Measurements from ENCODE around the gene NUP98.

Gene NUP98

DNA sequence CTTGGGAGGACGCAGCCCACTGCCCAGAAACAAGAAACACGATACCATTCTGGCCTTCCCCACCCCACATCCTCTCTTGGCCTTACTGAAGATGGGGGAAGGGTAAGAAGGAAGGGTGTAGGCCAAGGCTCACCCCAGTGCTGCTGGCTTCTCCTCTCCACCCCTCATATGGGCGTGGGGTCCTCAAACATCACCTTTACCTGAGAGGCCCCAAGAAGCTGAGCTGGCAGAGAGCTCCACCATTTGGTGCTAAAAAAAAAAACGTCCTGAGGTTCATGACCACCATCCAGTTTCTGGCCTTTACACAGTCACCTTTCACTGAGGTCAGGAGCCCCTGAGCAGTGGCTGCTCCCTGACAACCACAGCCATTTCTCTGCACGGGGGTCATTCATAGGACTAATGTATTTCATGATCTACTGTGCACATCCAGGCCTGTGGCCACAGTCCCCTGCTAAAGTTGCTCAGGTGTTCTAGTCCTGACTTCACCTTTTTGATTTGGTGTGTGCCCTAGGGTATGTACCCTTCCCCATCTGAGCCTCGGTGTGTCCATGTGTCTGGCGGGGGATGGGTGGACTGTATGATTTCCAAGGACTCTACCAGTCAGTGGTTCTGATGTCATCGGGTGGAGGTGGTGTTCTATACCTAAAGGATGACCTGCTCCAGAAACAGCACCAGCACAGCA lies 28.3 kb upstream of the NUP98 start:
- TF ChIP-seq, protein P1, sequence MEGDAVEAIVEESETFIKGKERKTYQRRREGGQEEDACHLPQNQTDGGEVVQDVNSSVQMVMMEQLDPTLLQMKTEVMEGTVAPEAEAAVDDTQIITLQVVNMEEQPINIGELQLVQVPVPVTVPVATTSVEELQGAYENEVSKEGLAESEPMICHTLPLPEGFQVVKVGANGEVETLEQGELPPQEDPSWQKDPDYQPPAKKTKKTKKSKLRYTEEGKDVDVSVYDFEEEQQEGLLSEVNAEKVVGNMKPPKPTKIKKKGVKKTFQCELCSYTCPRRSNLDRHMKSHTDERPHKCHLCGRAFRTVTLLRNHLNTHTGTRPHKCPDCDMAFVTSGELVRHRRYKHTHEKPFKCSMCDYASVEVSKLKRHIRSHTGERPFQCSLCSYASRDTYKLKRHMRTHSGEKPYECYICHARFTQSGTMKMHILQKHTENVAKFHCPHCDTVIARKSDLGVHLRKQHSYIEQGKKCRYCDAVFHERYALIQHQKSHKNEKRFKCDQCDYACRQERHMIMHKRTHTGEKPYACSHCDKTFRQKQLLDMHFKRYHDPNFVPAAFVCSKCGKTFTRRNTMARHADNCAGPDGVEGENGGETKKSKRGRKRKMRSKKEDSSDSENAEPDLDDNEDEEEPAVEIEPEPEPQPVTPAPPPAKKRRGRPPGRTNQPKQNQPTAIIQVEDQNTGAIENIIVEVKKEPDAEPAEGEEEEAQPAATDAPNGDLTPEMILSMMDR (conservative IDR thresholded peaks at IDR 0.05) = no peak

DNA sequence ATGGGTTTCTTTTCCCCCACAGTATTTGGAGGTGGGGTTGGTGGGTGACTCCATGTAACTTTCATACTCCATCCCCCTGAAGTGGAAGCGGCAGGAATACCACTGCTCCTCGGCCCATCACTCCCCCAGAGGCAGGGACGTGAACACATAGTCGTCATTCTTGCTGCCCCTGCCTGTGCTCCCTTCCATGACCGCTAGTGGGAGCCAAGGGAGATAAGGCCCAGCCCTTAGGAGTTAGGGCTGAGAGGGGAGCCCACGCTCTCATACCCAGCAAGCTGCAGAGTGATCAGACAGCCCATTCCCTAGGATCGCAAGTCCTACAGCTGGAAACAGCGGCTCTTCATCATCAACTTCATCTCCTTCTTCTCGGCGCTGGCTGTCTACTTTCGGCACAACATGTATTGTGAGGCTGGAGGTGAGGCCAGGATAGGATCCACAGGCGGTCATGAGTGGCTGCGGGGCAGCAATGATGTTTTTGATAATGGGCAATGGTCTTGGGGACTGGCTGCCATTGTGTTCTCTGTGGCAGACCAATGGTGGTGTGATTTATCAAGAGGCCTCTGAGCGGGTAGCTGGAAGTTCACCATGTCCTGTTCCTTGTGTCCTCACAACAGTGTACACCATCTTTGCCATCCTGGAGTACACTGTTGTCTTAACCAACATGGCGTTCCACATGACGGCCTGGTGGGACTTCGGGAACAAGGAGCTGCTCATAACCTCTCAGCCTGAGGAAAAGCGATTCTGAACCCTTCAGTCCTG lies 27.5 kb upstream of the NUP98 start:
- TF ChIP-seq, protein P1 (conservative IDR thresholded peaks at IDR 0.05) = no peak; the same call in 1 of the 2 replicates
- H3K27ac ChIP-seq = no peak overlapping the region

More for the DNA sequence above, 28.3 kb upstream of the NUP98 start:
- no peak overlapping the region for H3K27ac ChIP-seq

DNA sequence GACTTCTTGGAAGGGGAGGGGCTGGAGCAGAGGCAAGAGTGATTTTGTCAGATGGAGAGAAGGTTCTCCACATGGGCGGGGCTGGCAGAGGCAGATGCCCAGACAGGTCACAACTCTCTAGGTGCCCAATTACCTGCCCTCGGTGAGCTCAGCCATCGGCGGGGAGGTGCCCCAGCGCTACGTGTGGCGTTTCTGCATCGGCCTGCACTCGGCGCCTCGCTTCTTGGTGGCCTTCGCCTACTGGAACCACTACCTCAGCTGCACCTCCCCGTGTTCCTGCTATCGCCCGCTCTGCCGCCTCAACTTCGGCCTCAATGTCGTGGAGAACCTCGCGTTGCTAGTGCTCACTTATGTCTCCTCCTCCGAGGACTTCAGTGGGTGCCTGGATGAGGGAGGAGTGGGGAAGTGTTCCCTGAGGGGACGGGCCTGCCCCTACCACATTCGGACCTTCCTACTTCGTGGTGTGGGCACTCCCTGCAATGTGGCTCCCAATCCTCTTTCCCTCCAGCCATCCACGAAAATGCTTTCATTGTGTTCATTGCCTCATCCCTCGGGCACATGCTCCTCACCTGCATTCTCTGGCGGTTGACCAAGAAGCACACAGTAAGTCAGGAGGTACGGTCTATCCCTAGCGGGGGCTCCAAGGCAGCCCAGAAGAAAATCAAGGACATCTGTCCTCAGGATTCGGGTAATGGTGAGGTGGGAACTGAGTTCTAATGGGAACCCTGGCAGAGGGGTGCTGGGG lies 26.6 kb upstream of the NUP98 start:
- no peak overlapping the region for H3K27ac ChIP-seq
- TF ChIP-seq, protein P1 (conservative IDR thresholded peaks at IDR 0.05) = no peak

DNA sequence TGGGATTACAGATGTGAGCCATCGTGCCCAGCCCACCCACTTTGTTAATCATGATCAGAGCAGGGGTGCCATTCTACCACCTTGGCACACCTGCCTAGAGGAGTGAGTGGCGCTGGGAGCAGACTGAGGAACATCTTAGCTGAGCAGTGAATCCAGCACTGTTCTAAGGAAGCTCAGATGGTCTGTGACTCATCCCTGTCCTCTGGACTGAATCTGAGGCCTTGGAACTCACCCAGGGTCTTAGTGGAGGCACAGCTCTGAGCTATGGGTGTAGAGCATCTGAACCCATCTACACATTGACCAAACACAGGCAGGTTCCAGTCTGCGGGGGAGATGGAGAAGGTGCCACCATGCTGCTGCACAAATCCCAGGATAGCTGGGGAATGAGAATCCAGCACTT lies 25.9 kb upstream of the NUP98 start:
- TF ChIP-seq, protein P1 (conservative IDR thresholded peaks at IDR 0.05) = no peak
- H3K27ac ChIP-seq = no peak overlapping the region

DNA sequence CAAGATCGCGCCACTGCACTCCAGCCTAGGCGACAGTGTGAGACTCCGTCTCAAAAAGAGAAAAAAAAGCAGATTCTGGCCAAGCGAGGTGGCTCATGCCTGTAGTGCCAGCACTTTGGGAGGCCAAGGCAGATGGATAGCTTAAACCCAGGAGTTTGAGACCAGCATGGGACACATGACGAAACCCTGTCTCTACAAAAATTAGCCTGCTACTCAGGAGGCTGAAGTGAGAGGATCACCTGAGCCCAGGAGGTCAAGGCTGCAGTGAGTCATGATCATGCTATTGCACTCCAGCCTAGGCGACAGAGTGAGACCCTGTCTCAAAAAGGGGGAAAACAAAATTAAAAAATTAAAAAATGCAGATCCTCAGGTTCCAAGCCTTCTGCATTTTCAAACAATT lies 25.0 kb upstream of the NUP98 start:
- no peak overlapping the region for H3K27ac ChIP-seq
- TF ChIP-seq, protein P1 (conservative IDR thresholded peaks at IDR 0.05) = no peak

DNA sequence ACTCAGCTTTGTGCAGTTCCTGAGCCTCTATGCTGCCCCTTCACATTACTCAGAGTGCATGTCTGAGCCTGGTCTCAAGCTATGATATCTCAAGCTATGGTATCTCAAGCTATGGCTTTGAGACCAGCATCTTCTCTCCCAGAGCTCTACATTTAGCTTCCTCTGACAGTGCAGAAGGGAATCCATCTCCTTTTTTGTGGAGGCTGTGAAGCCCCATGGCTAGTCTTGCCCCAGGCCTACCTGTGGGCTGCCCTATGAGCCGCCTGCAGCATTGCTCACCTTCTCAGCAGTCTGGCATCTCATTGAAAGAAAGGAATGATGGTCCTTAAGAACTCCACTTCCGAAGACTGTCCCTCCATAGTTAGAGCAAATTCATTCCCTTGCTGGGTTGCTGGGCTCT lies 23.6 kb upstream of the NUP98 start:
- TF ChIP-seq, protein P1 (conservative IDR thresholded peaks at IDR 0.05) = no peak

DNA sequence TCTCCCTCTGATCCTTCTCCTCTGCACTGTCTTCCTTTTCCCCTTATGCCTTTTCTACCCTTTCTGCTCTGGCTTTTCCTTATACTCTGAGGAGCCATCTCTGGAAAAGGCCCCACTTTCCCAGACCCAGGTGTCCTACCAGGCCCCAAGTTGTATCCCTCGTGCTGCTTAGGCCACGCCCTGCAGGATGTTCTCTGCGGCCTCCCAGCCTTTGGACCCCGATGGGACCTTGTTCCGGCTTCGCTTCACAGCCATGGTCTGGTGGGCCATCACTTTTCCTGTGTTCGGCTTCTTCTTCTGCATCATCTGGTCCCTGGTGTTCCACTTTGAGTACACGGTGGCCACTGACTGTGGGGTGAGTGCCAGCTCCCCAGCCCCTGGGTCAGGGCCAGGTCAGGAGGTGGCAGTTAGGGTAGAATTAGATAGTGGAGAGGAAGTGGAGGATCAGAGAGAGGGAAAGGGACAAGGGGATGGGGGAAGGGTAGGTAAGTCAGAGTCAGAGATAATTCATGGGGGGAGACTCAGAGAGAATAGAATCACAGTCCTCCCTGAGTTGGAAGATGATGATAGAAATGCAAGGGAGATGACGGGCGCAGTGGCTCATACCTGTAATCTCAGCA lies 19.9 kb upstream of the NUP98 start:
- TF ChIP-seq, protein P1 (conservative IDR thresholded peaks at IDR 0.05) = no peak
- H3K27ac ChIP-seq = no peak overlapping the region

More for the DNA sequence above, 23.6 kb upstream of the NUP98 start:
- no peak overlapping the region for H3K27ac ChIP-seq
